Left lung (tissue), 10 donors: ENCODE measurements around the gene RAP1A. TPM values are rescaled to one million over a fixed set of nuclear protein-coding genes. Genes with fewer than 3 reads are reported as not detected.

Source experiments
- ATAC-seq: fragments of 200-7000 bp; cut with Tn5 transposase; one replicate; pipeline ENCODE4 v1.9.1; 2020; ENCODE audit warnings: moderate library complexity
- DNase-seq, 4 donors: peaks; one replicate each; pipeline ENCODE4 v3.0.0-alpha.2; 2013 to 2020
- H3K27ac ChIP-seq, 2 donors: fragments of 200-600 bp; sonication (generic) in 1 of 2; one replicate each; pipeline versions ENCODE4 v1.5.0 to v1.8.0; 2020 to 2021
- H3K27me3 ChIP-seq, 2 donors: fragments of 200-600 bp; sonication (generic) in 1 of 2; one replicate each; pipeline versions ENCODE4 v1.5.0 to v1.8.0; 2020 to 2021
- H3K36me3 ChIP-seq, 2 donors: fragments of 200-600 bp; sonication (generic) in 1 of 2; one replicate each; pipeline versions ENCODE4 v1.5.0 to v1.8.0; 2020 to 2021
- H3K4me1 ChIP-seq, 2 donors: fragments of 200-600 bp; one replicate each; pipeline ENCODE4 v1.8.0; 2021
- H3K4me3 ChIP-seq, 2 donors: fragments of 200-600 bp; sonication (generic) in 1 of 2; one replicate each; pipeline versions ENCODE4 v1.5.0 to v1.8.0; 2020 to 2021; ENCODE audit warnings: mild to moderate bottlenecking in 1 of 2
- H3K9me3 ChIP-seq, 2 donors: fragments of 200-600 bp; sonication (generic) in 1 of 2; one replicate each; pipeline versions ENCODE4 v1.5.0 to v1.8.0; 2020 to 2021
- CTCF ChIP-seq, 2 donors: fragments of 200-600 bp; sonication (generic) in 1 of 2; IDR thresholded peaks; one replicate each; pipeline versions ENCODE4 v1.5.0 to v1.8.0; 2021; ENCODE audit warnings: antibody characterized with exemption in 2 of 2
- intact Hi-C, 2 donors: fragments of 100-400 bp; cut with DNase I; formaldehyde crosslinking; loops; one replicate each; pipeline versions ENCODE4 v1.11.2 to v1.14.2; 2022
- polyA plus RNA-seq, 6 donors: library from polyadenylated mRNA; unstranded; fragments of 120-200 nt; gene quantifications; one replicate each; pipeline ENCODE4 v1.2.1, GENCODE V29; 2013; ENCODE audit not compliant: insufficient read length in 6 of 6
- total RNA-seq, 2 donors: library from RNA; stranded (reverse); fragmentation: NEBNext Ultra II Directional; extraction: Animal tissue kit (Norgen Biotek cat#: 25700); gene quantifications; one replicate each; pipeline ENCODE4 v1.2.1, GENCODE V29; 2021
- donor health status: DM: no; HTN: yes; CAD: no.
- donor health status: DM: no; HTN: no; CAD: no.

Gene RAP1A
- total and polyA plus RNA-seq, 8 donors: 68.2 to 121 (median 82.4) TPM

GRCh38 chr1:111690306-111690617 is 70.7 kb downstream of the RAP1A start:
- peaks cover 6 to 17% of the 10 kb centered on the region in 2 donors for H3K4me1 ChIP-seq
- no peaks in the 10 kb centered on the region for H3K27me3 ChIP-seq
- peak; percentile 74 for ATAC-seq
- H3K36me3 ChIP-seq: peaks cover 0 to 30% of the 10 kb centered on the region in 2 donors
- H3K27ac ChIP-seq: peak overlapping the region in 1 of 2 donors; percentile 17
- peaks cover 0 to 2% of the 10 kb centered on the region in 2 donors for H3K9me3 ChIP-seq
- intact Hi-C loops: no loop called here
- DNase-seq: peak in 3 of 4 donors; percentile 60 to 90 (median 81)
- H3K4me3 ChIP-seq: no peak overlapping the region
- no peak for TF ChIP-seq CTCF (IDR thresholded peaks at IDR 0.05)

- DNase-seq: no peak
- ATAC-seq: no peak
- Histone ChIP-seq H3K4me1 (peaks cover 6 to 17% of the 10 kb centered on the region in 2 donors), H3K27ac (no peak overlapping the region), H3K9me3 (no peaks in the 10 kb centered on the region), H3K4me3 (no peak overlapping the region), H3K36me3 (peaks cover 0 to 46% of the 10 kb centered on the region in 2 donors), H3K27me3 (no peaks in the 10 kb centered on the region)
- TF ChIP-seq CTCF (IDR thresholded peaks at IDR 0.05): no peak
- intact Hi-C loops: no loop called here
Observed at GRCh38 chr1:111691886-111692285, 72.3 kb downstream of the RAP1A start.

GRCh38 chr1:111695801-111696200 is 76.2 kb downstream of the RAP1A start:
- no peak for DNase-seq
- H3K27ac ChIP-seq: no peak overlapping the region
- ATAC-seq: no peak
- no peak overlapping the region for H3K4me3 ChIP-seq
- H3K9me3 ChIP-seq: no peaks in the 10 kb centered on the region
- intact Hi-C loops: no loop called here
- peaks cover 0 to under 1% of the 10 kb centered on the region in 2 donors for H3K4me1 ChIP-seq
- no peaks in the 10 kb centered on the region for H3K27me3 ChIP-seq
- peaks cover 0 to 85% of the 10 kb centered on the region in 2 donors for H3K36me3 ChIP-seq
- no peak for TF ChIP-seq CTCF (IDR thresholded peaks at IDR 0.05)

GRCh38 chr1:111696330-111696729 is 76.7 kb downstream of the RAP1A start:
- intact Hi-C loops: no loop called here
- Histone ChIP-seq H3K27ac (no peak overlapping the region), H3K27me3 (no peaks in the 10 kb centered on the region), H3K36me3 (peaks cover 0 to 90% of the 10 kb centered on the region in 2 donors), H3K4me1 (no peaks in the 10 kb centered on the region), H3K4me3 (no peak overlapping the region), H3K9me3 (no peaks in the 10 kb centered on the region)
- TF ChIP-seq CTCF (IDR thresholded peaks at IDR 0.05): no peak
- no peak for DNase-seq
- no peak for ATAC-seq

GRCh38 chr1:111699268-111699667 is 79.7 kb downstream of the RAP1A start:
- Histone ChIP-seq H3K27ac (no peak overlapping the region), H3K4me1 (no peaks in the 10 kb centered on the region), H3K9me3 (no peaks in the 10 kb centered on the region), H3K4me3 (no peak overlapping the region), H3K36me3 (peaks cover 0 to 89% of the 10 kb centered on the region in 2 donors), H3K27me3 (no peaks in the 10 kb centered on the region)
- ATAC-seq: no peak
- intact Hi-C loops: no loop called here
- DNase-seq: no peak
- TF ChIP-seq CTCF (IDR thresholded peaks at IDR 0.05): no peak
